ENCODE results near the gene NFAM1.
A peak's percentile ranks its signal among the peaks of the same experiment; 100 is the strongest.

The NFAM1 gene

DNA sequence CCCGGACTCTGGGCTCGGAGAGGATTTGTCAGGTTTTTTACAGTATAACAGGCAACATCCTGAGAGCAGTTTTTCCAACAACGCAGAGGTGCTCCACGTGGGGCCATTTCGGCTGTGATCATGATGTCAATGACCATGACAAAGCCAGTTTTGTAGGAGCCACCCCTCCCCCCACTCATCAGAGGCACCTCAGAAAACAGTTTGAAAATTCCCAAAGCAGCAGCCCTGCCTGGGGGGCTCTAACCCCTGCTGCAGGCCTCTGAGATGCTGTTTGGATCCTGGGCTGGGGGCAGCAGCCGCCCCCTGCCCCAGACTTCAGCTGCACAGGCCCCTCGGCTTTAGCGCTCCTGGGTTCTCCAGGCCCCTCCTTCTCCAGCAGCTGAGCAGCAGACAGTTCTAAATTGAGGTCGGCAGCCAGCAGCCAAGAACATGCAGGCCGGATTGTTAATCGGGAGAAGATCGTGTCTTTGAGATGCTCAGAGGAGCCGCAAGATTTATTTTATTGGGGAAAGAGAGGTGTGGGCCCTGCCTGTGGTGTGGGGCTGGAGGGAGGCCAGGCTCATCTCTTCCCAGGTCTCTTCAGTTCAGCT is 19.4 kb downstream of the NFAM1 start:
- no peak for DNase-seq

DNA sequence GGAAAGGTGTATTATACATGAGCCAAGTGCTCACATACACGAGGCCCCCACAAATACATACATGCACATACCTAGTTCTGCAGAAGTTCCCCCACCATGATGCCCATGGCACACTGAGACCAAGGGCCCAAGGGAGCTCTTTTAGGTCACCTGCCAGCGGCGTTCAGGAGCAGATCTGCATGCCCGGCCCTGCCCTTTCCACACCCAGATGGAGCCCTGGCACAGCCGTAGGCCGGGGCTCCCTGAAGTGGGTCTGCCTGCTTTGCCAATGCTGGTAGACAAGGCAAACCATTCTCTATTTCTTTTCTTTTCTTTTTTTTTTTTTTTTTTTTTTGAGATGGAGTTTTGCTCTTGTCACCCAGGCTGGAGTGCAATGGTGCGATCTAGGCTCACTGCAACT is 21.5 kb downstream of the NFAM1 start:
- no peak for DNase-seq

DNA sequence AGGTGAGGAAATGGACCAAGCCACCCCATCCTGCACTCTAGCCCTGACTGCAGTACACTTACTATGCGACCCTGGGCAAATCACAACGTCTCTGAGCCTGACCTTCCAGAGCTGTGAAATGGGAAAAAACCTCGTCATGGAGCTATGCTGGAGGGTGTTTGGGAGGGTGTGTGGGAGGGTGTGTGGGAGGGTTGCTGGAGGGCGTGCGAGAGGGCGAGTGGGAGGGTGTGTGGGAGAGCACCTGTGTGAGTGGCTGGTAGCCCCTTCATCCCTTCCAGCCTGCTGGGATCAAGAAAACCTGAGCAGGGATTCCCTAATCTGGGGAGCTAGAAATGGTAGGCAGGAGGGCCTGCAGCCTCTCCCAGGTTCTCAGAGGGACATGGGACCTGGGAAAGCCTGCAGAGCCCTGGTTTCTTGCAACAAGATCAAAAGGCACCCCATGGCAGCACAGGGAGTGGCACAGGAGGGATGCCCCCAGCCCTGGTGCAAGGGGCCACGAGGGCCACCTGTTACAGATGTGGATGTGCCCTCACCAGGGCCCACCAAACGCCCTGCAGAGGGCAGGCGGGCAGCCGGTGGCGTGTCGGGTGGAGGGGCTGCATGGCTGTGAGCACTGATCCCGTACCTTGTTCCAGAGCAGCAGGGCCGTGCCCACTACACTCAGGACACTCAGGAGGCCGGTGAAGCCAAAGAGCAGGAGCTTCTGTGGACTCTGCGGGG is 23.2 kb downstream of the NFAM1 start:
- DNase-seq, result no peak

DNA sequence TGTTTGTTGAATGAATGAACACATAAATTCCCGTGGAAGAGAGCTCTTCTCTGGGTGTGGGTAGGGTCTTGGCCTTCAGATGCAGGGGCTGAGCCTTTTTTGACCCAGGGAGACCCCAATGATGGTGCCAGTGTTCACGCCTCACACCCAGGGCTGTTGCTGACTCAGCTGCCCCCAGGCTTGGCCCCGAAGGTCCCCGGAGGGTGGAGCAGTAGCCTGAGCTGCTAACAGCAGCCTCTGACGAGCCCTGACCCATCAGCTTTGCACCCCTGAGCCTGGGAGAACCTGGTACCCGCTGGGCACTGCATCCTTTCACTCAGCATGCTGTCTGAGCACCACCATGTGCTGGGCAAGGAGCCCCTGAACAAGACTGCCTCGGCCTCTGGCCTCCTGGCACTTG is 23.9 kb downstream of the NFAM1 start:
- no peak for DNase-seq

DNA sequence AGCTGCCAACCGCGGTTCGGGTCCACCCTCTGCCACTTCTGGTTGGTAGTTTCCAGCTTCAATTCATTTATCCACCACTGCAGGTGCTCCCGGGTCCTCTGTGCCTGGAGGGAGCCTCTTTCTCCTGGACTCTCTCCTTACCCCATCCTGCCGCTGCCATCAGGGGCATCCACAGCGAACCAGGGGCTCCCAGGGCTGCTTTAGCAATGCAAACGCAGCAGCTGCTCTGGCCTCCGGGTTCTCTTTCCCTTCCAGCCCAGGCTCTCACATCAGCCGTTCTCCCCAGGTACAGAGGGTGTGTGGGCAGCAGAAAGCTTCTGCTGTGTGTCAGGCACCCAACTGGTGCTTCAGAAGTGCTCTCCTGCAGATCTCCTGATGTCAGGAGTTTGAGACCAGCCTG is 27.9 kb downstream of the NFAM1 start:
- DNase-seq, result no peak

DNA sequence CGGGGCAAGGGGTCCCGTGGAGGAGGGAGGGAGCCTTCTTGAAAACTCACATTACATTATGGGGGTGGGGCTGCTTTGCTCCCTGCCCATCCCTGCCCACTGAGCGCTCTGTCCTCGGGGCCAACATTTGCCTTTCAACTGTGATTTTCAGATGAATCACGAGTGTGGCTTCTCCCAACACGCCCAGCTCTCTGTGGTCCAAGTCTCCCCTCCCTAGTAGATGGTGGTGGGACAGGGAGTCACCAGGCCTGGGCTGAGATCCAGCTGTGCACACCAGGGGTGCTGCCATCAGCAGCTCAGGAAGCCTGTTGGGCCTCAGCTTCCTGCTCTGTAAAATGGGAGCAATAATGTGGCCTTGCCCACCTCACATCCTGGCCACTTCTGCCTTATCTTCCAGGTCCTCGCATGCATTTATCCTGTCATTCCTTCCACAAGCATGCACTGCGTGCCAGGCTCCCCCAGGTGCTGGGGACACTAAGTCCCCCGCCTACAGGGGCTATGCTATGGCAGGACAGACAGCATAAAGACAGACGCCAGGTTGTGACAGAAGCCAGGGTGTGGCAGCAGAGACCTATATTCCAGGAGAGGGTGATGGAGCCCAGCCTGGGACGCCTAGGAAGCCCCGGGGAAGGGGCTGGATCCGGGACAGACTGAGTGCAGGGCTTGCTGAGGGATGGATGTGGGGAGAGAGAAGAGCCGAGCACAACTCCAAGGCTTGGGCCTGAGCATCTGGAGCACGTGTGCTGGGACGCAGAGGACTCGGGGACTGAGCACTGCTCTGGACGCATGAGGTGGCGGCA is 30.5 kb downstream of the NFAM1 start:
- DNase-seq, result no peak

DNA sequence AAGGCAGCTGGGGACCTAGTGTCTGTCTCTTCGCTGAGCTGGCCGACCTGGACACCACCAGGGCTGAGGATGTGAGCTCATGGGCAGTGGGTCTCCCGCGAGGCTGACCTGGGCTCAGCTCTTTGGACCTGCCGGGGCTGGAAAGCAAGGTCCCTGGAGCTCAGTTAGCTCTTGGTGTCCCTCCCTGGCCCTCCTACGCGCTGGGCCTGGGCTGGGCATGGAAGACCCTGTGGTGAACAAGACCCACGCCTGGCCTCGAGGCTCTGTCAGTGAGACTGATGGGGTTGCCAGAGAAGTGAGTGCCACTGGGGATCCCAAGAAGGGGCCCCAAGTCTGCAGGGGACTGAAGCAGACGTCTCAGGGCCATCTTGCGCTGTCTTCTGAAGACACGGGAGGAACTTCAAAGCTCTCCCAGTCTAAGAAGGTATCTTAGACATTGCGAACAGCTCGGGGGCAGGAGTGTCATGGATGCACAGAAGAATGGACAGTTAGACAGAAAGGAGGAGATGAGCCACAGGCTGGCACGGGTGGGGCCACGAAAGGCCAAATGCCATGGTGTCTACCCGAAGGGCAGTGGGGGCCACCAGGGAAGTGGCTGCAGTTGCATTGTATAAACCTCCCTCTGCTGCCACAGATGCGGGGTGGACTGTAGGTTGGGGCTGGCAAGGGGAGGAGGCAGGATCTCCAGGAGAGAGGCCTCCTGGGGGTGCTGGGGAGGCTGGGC is 31.2 kb downstream of the NFAM1 start:
- no peak for DNase-seq

DNA sequence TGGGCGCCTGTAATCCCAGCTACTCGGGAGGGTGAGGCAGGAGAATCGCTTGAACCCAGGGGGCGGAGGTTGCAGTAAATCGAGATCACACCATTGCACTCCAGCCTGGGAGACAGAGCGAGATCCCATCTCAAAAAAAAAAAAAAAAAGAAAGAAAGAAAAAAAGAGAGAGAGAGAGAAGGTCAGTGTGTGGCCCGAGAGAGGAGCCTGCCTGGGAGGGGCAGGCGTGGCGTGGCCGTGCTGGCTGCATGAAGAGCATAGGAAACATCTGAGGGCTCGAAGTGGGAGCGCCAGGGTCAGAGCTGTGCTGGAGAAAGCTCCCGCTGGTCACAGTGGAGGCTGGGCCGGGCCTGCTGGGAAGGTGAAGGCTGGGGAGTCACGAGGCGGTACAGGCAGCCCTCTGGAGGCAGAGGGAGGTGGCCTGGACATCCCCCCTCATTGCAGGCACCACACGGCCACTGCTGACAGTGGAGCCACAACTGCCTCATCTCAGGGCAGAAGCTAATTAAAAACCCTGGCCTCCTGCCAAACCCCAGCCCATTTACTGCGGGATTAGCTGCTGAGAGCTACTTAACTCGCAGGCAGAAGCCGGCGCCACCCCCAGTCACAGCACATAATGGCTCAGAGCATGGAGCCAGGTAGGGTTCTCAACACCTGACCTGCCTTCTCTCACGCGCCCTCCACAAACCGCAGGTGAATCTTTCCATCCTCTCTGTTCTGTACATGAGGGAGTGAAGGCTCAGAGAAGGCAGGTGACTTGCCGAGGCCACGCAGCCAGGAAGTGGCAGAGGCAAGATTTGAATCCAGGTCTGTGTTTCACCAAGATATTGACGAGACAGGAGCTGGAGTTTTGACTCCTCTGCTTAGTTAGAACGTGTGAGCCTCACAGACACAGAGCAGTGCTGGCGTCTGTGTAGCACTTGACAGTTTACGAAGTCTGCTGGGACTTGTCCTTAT is 32.6 kb downstream of the NFAM1 start:
- DNase-seq, result peak; percentile 47

DNA sequence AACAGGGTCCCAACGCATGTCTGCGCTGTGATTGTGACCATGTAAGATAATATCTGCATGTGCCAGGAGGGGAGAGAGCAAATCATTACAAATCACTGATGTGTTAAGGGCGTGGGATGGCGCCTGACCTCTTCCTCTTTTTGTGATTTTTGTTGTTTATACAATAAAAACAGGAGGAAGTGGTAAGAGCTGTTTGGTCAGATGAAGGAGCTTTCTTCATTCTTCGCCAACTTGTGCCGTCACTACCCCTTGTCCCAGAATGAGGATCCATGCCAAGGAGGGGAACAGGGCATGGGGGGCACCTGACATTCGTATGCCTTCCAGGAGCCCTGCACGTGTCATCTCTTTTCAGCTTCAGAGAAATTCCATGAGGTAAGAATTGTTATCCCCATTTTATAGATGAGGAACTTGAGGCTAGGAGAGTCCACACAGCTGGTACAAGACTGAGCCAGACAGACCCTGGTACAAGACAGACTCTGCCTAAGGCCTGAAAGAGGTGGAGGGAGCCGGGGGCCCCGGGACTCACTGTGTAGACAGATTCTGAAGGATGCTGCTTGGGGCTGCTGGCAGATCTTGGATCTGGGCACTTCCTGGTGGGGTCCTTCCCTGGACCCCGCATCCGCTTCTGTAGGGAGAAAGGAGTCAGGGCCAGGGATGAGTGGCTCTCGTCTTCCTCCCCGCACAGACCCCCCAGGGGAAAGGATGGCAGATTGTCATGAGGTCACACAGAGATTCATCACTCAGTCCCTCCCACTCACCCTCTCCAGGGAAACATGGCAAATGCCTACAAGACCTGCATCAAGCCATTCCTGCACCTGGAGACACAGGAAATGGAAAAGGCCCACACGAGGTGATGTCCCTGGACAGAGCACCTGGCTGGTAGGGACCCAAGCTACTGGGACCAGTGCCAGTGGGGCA is 34.6 kb downstream of the NFAM1 start:
- no peak for DNase-seq

DNA sequence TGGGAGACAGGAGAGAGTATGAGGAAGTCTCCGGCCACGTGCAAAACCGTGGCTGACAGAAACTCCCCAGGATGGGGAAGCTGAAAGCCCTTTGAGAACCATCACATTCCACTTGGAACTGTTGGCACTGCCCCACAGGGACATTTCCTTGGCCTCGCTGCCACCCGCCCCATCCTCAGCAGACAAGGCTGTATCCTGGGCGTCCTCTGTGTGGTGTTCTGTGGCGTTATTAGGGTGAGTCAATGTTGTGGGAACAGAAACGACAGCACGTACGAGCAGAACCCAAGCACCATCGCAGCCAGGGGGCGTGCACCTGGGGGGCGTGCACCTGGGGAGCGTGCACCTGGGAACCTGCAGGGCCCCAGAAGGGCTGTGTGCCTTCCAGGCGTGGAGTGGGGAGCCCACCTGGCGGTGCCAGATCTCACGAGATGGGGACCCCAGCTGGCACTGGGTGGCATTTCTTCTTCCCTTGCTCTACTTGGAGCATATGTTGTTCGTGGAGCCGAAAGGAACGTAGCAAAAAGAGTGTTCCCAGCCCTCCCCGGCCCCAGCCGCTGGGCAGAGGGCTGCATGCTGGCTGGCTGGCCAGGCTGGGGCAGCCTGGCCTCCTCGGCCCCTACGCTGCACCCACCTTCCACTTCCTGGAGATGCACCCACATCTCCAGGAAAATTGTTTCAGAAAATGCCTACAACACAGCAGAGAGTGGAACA is 35.4 kb downstream of the NFAM1 start:
- no peak for DNase-seq

DNA sequence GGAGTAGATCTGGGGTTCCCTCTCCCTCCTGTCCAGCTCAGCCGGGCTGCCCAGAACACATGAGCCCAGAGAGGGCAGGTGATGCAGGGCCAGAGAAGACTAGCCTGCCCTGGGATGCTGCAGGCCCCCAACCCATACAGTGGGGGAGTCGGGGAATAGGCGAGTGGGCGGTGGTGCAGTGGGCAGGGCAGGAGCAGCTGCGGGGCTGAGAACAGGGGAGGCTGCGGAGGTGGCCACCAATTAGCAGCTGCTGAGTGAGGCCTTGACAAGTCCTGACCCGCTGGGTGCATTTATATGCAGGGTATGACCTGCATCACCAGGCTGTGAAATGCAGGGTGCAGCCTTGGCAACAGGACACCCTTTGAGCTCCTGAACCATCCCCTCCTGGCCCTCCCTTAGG is 43.1 kb downstream of the NFAM1 start:
- no peak for DNase-seq

DNA sequence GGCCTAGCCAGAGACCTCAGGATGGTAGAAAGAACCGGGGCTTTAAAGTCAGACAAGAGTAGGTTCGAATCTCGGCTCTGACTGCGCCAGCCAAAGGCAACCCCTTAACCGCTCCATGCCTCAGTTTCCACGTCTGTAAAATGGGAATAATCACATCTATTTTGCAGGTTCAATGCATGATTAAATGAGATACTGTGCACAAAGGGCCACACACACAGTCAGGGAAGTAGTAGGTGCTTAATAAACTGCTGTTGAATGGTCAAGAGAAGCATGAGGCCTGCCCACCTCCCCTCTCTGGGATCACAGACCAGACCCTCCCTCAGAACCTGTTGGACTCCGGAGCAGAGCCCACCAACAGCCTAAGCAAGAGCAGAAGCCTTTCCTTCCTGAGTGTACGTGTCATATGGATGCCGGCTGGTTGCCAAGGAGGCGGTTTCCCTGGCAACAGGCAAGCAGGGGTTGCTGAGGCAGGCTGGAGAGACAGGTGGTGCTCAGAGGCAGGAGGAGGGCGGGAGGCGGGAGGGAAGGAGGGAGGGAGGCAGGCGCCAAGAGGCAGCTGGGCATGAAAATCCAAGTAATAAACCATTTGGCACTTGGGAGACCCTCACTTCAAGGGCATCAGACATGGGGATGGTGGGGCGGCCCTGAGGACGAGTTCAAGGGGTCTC is 43.9 kb downstream of the NFAM1 start:
- peak; percentile 66 for DNase-seq

DNA sequence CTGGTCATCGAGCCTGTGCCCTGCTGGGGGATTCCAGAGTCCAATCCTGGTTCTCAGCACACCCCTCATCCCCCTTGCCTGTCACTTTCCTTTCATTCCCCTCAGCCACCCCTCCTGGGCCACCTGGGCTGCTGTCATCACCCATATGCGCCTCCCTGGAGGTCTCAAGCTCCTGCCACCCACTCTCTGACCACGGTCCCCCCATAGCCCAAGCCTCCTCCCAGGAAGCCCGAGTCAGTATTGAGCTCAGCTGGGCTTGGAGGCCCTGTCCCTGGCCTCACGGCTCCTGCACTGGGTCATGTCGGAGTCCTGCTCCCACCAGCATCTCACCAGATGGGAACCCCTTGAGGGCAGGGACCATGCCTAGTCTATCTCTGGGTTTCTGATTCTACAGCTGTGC is 44.6 kb downstream of the NFAM1 start:
- no peak for DNase-seq

DNA sequence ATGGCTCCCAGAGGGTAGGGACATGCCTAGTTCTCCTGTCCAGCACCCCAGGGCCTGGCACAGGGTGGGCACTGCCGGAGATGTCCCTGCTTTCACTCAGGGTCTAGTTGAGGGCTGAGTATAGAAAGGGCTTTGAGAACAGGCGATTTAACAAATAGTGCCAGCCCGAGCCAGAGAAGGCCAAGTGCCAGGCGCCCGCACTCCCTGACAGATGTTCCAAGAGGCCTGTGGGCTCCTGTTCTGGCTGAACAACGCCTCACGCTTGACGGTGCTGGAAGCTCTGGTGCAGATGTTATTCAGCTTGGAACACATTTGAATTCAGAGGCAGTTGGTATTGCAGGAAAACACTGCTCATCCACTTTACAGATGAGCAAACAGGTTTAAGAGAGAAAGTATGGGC is 46.5 kb downstream of the NFAM1 start:
- DNase-seq, result no peak

DNA sequence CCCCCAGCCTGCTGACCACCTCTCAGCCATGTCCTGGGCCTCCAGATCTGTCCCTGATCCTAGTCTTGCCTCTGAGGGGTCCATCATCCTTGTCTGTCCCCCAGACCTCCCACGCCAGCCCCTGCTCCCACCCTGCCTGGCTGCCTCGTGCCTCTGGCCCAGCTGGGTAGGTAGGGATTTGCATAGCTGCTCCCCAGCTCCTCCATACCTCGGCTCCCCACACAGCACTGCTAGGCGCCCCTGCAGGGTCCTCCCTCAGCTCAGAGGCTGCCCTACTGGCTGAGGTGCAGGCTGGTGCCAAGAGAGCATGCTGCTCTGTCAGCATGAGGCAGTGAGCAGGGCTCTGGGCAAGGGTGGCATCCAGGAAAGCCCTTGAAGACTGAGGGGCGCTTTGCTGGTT is 47.7 kb downstream of the NFAM1 start:
- no peak for DNase-seq

DNA sequence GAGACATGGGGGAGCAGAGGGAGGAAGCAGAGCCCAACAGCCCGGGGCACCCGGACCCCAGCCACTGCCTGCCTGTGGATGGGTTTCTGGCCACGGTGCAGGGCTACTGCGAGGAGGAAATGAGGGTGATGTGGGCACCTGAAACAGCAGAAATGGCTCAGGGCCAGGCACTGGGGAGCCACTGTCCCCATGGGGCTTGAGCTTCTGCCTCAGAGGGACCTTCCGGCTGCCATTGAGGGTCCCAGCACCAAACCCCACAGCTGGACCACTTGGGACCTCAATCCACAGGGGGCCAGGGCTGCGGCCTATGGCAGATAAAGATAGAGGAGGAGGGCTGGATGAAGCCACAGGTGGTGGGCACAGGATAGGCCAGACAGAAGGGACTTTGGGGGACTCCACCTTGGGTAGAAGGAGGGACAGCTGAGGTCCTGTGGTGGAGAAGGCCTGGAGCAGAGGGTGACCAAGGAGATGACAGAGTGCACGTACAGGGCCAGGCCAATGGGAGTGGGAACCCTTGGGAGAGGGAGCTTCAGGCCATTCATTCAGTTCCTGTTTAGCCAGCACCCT is 48.3 kb downstream of the NFAM1 start:
- no peak for DNase-seq

DNA sequence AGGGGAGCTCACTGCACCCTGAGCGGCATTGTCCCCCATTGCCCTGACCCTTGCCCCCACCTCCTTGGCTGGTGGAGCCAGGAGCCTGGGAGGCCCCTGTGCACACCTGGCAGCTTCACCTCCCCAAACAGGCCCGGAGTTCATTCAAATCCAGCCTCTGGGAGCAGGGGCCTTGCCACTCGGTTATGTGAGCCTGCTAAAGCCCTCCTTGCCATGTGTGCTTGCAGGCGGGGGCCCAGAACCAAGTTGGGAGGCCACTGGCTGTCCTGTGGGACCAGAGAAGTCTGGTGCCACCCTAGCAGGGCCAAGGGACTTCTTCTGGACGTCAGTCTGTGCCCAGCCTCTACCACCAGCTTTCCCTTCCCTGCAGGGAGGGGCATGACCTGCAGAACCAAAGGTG is 48.9 kb downstream of the NFAM1 start:
- DNase-seq, result no peak

DNA sequence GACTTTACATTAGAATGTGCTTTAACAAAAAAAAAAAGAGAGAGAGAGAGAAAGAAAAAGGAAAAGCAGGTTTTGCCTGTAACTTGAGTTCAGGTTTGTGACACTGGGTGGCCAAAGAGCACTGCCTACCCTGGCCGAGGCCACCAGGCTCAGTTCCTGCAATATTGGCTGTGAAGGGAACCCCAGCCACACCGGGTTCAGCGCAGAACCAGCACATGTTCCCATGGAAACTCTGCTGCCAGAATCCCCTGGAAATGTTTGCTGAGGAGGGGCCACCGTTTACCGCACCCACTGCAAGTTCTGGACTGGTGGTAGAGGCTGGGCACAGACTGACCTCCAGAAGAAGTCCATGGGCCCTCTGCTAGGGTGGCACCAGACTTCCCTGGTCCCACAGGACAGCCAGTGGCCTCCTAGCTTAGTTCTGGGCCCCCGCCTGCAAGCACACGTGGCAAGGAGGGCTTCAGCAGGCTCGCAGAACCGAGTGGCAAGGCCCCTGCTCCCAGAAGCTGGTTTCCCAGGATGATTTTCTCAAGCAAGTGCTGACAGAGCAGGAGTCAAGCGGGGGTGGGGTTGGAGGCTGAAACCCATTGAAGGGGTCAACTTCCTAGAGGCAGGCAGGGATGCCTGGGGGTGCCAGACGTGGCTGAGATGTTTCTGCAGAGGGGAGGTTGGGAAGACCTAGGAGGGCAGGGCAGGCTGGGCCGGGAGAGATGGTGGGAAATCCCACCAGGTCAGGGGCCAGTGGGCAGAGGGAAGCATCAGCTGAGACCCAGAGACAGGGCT is 51.2 kb downstream of the NFAM1 start:
- DNase-seq, result no peak

Measured in NCI-H774 (cell line).